CD4-positive, alpha-beta memory T cell (primary cell): ENCODE data around the gene LGALS3. TPM values are rescaled to one million over a fixed set of nuclear protein-coding genes. Genes with fewer than 3 reads are reported as not detected.

Source experiments
- CTCF ChIA-PET: fragments of 350-600 bp; sonication (Branson Sonifier 250); formaldehyde crosslinking; loops from one replicate; lab custom pipeline; 2021; ENCODE audit warnings: inconsistent platforms; ENCODE audit not compliant: partially characterized antibody; lab: Charles Lee
- POLR2A ChIA-PET: fragments of 350-600 bp; sonication (Branson Sonifier 250); formaldehyde crosslinking; loops from one replicate; lab custom pipeline; 2021; ENCODE audit not compliant: partially characterized antibody; lab: Charles Lee
- DNase-seq, 5 donors: peaks; one replicate each; pipeline versions ENCODE4 v3.0.0 to v3.0.0-alpha.2; 2020 to 2022; ENCODE audit warnings: mixed read lengths in 1 of 5
- H3K27ac ChIP-seq: one replicate; pipeline ENCODE4 v1.7.0; 2013; ENCODE audit warnings: low read depth, low read length
- H3K27me3 ChIP-seq: 2 replicates; pipeline ENCODE4 v1.7.0; 2013; ENCODE audit warnings: mild to moderate bottlenecking, low read length, moderate library complexity; ENCODE audit not compliant: insufficient read depth
- H3K36me3 ChIP-seq: 2 replicates; pipeline ENCODE4 v1.7.0; 2013; ENCODE audit warnings: mild to moderate bottlenecking, low read length, moderate library complexity; ENCODE audit not compliant: insufficient read depth
- H3K4me1 ChIP-seq: 2 replicates; pipeline ENCODE4 v1.7.0; 2013; ENCODE audit warnings: mild to moderate bottlenecking, low read length, moderate library complexity; ENCODE audit not compliant: insufficient read depth
- H3K4me3 ChIP-seq, 2 donors: one replicate each; pipeline ENCODE4 v1.7.0; 2013; ENCODE audit warnings: low read length in 2 of 2, mild to moderate bottlenecking in 1 of 2
- H3K9me3 ChIP-seq, 2 donors: one replicate each; pipeline ENCODE4 v1.7.0; 2013; ENCODE audit warnings: low read length in 2 of 2, control low read depth in 1 of 2; ENCODE audit not compliant: control insufficient read depth in 1 of 2
- H3K27ac Mint-ChIP-seq, 7 donors: one replicate each; pipeline ENCODE4 v1.8.0; 2020 to 2021; ENCODE audit warnings: mixed read lengths in 7 of 7, mild to moderate bottlenecking in 6 of 7, inconsistent platforms in 3 of 7, moderate library complexity in 3 of 7
- H3K27me3 Mint-ChIP-seq, 2 donors: one replicate each; pipeline ENCODE4 v1.8.0; 2020 to 2021; ENCODE audit warnings: mixed read lengths in 2 of 2
- H3K36me3 Mint-ChIP-seq, 2 donors: one replicate each; pipeline ENCODE4 v1.8.0; 2020 to 2021; ENCODE audit warnings: mixed read lengths in 2 of 2, inconsistent platforms in 1 of 2, mild to moderate bottlenecking in 1 of 2
- H3K4me1 Mint-ChIP-seq, 4 donors: one replicate each; pipeline ENCODE4 v1.8.0; 2020 to 2021; ENCODE audit warnings: mixed read lengths in 4 of 4, mild to moderate bottlenecking in 1 of 4
- H3K4me3 Mint-ChIP-seq, 8 donors: one replicate each; pipeline ENCODE4 v1.8.0; 2020 to 2021; ENCODE audit warnings: mixed read lengths in 8 of 8, mild to moderate bottlenecking in 7 of 8, moderate library complexity in 6 of 8, inconsistent platforms in 3 of 8
- H3K9me3 Mint-ChIP-seq, 8 donors: one replicate each; pipeline ENCODE4 v1.8.0; 2020 to 2021; ENCODE audit warnings: mixed read lengths in 8 of 8, mild to moderate bottlenecking in 5 of 8, inconsistent platforms in 3 of 8, moderate library complexity in 1 of 8
- intact Hi-C: fragments of 100-400 bp; cut with micrococcal nuclease; formaldehyde crosslinking; loops from one replicate; pipeline ENCODE4 v1.15.1; 2023
- polyA plus RNA-seq, 2 donors: library from polyadenylated mRNA; unstranded; fragments of 300-500 nt; fragmentation: Illumina TruSeq; gene quantifications; one replicate each; pipeline ENCODE4 v1.2.3, GENCODE V29; 2021
- total RNA-seq, 2 experiments: library from RNA; stranded (reverse); gene quantifications; one replicate each; pipeline ENCODE4 v1.2.3, GENCODE V29; 2021

Gene LGALS3
- total and polyA plus RNA-seq, 4 experiments from 2014 or later = 46.3 to 98.1 (median 69.9) TPM

- H3K27me3 ChIP-seq = no peaks in the 10 kb centered on the region
- Mint-ChIP-seq H3K4me1 (peaks cover 9% of the 10 kb centered on the region in 4 donors), H3K36me3 (no peaks in the 10 kb centered on the region), H3K27ac (no peak overlapping the region), H3K4me3 (no peak overlapping the region), H3K27me3 (no peaks in the 10 kb centered on the region), H3K9me3 (no peaks in the 10 kb centered on the region)
- H3K9me3 ChIP-seq = no peaks in the 10 kb centered on the region
- intact Hi-C loops = no loop called here
- DNase-seq = no peak
- peaks cover 7% of the 10 kb centered on the region for H3K4me1 ChIP-seq
- H3K27ac ChIP-seq = no peak overlapping the region
- H3K4me3 ChIP-seq = no peak overlapping the region
- ChIA-PET POLR2A (interaction anchor here (1.5 to 4.5 kb wide), 4 partner anchors 11 to 68 kb away, joined by 4 to 39 read pairs (median 6); partner anchors contain the start of genes LGALS3 and MAPK1IP1L), CTCF (interaction anchor here (0.8 to 9.3 kb wide), 9 partner anchors 11 to 64 kb away, joined by 3 to 286 read pairs (median 5); partner anchors contain the start of gene LGALS3)
- no peaks in the 10 kb centered on the region for H3K36me3 ChIP-seq
These were observed 36.7 kb upstream of the LGALS3 start for GRCh38 chr14:55092341-55092740.

DNA sequence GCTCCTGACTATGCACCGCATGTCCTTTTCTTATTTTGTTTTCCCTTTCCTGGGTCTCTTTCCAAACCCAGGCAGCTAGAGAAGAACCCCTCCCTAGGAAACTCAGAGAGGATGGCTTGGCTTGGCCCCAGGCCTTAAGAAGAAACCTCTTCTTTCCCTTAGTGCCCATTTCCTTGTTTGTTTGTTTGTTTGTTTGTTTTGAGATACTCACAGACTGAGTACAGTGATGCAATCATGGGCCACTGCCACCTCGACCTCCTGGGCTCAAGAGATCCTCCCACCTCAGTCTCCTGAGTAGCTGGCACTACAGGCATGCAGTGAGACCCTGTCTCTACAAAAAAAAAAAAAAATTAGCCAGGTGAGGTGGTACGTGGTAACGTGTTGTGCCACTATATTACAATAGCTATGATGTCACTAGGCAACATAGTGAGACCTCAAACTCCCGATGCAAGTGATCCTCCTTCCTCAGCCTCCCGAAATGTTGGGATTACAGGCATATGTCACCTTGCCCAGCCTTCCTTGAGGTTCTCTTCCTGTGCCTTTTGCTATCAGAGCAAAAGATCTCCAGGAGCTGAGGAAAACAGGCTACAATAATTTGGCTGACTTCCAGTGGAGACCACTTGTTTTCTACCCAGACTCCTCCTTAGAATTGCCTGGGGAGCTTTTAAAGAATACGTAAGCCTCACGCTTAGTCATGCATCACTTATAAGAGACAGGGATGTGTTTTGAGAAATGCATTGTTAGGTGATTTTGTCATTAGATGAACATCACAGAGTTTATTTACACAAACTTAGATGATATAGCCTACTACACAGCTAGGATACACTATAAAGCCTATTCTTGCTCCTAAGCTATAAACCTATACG is 34.5 kb upstream of the LGALS3 start:
- POLR2A ChIA-PET = interaction anchor here (2.3 to 4.5 kb wide), 2 partner anchors 9 to 65 kb away, joined by 5 to 39 read pairs; no protein-coding TSS in a partner anchor
- Histone ChIP-seq H3K4me1 (peaks cover 21% of the 10 kb centered on the region), H3K4me3 (no peak overlapping the region), H3K27ac (no peak overlapping the region), H3K9me3 (no peaks in the 10 kb centered on the region), H3K27me3 (no peaks in the 10 kb centered on the region), H3K36me3 (no peaks in the 10 kb centered on the region)
- no peaks in the 10 kb centered on the region for H3K27me3 Mint-ChIP-seq
- no peak overlapping the region for H3K27ac Mint-ChIP-seq
- no peaks in the 10 kb centered on the region for H3K9me3 Mint-ChIP-seq
- no peak overlapping the region for H3K4me3 Mint-ChIP-seq
- intact Hi-C loops = no loop called here
- CTCF ChIA-PET = interaction anchor here (1.0 to 9.3 kb wide), 5 partner anchors 17 to 61 kb away, joined by 3 to 286 read pairs (median 4); partner anchors contain the start of gene MAPK1IP1L
- H3K4me1 Mint-ChIP-seq = peaks cover 19 to 23% (median 20%) of the 10 kb centered on the region in 4 donors
- H3K36me3 Mint-ChIP-seq = no peaks in the 10 kb centered on the region
- DNase-seq = no peak

DNA sequence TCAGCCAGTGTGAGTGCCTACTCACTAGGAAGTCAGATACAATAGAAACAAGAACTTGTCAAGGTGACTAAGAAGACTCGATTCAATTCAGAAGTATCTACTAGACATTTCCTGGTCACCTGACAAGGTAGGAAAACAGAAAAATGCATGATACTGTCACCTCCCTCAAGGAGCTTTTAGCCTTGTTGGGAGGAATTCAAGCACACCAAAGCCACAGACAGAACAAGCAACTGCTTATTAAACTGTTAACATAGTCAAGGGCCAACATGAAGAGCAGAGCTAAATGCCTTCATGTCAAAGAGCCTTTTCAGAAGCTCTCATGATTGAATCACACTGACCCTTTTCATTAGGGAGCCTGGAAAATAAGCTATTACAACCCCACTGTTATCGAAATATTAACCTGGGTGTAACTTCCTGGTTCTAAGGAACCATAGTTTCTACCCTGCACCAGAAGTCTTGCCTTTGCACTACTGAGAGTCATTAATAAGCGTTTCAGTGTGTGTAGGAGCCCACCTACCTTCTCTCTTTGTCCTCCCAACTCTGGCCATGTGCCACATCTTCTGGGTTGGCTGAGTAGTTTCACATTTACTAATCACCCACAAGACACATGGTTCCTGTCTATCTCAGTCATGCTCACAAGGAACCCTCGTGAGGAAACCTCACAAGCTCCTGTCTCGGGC is 31.0 kb upstream of the LGALS3 start:
- no peaks in the 10 kb centered on the region for H3K9me3 Mint-ChIP-seq
- peak; percentile 12 to 47 (median 22) for DNase-seq
- H3K27me3 Mint-ChIP-seq = no peaks in the 10 kb centered on the region
- H3K4me3 ChIP-seq = no peak overlapping the region
- H3K27me3 ChIP-seq = no peaks in the 10 kb centered on the region
- H3K9me3 ChIP-seq = no peaks in the 10 kb centered on the region
- no peaks in the 10 kb centered on the region for H3K36me3 ChIP-seq
- peak overlapping the region; percentile 68 to 92 (median 85) for H3K27ac Mint-ChIP-seq
- intact Hi-C loops = no loop called here
- H3K36me3 Mint-ChIP-seq = no peaks in the 10 kb centered on the region
- peak overlapping the region; percentile 15 to 83 (median 68) for H3K4me3 Mint-ChIP-seq
- peaks cover 51% of the 10 kb centered on the region for H3K4me1 ChIP-seq
- H3K27ac ChIP-seq = no peak overlapping the region
- H3K4me1 Mint-ChIP-seq = peaks cover 30 to 47% (median 39%) of the 10 kb centered on the region in 4 donors
- POLR2A ChIA-PET = interaction anchor here (0.6 to 2.5 kb wide), 5 partner anchors 11 to 62 kb away, joined by 3 to 17 read pairs (median 4); partner anchors contain the start of gene MAPK1IP1L
- CTCF ChIA-PET = interaction anchor here (0.6 to 1.5 kb wide), 11 partner anchors 8 to 85 kb away, joined by 3 to 20 read pairs (median 4); partner anchors contain the start of gene MAPK1IP1L

DNA sequence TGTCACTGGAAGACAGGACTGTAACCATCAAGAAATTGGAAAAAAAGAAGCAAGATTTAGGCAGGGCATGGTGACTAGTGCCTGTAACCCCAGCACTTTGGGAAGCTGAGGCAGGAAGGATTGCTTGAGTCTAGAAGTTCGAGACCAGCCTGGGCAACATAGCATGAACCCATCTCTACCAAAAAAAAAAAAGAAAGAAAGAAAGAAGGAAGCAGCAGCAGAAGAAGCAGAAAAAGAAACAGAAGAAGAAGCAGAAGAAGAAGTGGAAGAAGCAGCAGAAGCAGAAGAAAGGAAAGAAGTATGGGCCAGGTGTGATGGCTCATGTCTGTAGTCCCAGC is 30.5 kb upstream of the LGALS3 start:
- POLR2A ChIA-PET = interaction anchor here (0.9 to 2.5 kb wide), 3 partner anchors 10 to 61 kb away, joined by 3 to 17 read pairs (median 6); partner anchors contain the start of gene MAPK1IP1L
- H3K4me3 Mint-ChIP-seq = peak overlapping the region; percentile 15 to 83 (median 68)
- DNase-seq = no peak
- CTCF ChIA-PET = interaction anchor here (0.6 to 1.5 kb wide), 10 partner anchors 8 to 63 kb away, joined by 3 to 20 read pairs (median 4); partner anchors contain the start of gene MAPK1IP1L
- no peak overlapping the region for H3K27ac ChIP-seq
- intact Hi-C loops = no loop called here
- H3K36me3 ChIP-seq = no peaks in the 10 kb centered on the region
- no peaks in the 10 kb centered on the region for H3K27me3 ChIP-seq
- H3K36me3 Mint-ChIP-seq = no peaks in the 10 kb centered on the region
- H3K9me3 ChIP-seq = no peaks in the 10 kb centered on the region
- peak overlapping the region in 6 of 7 donors; percentile 68 to 92 (median 87) for H3K27ac Mint-ChIP-seq
- no peaks in the 10 kb centered on the region for H3K27me3 Mint-ChIP-seq
- H3K4me1 Mint-ChIP-seq = peaks cover 34 to 52% (median 44%) of the 10 kb centered on the region in 4 donors
- H3K4me3 ChIP-seq = no peak overlapping the region
- H3K4me1 ChIP-seq = peaks cover 56% of the 10 kb centered on the region
- H3K9me3 Mint-ChIP-seq = no peaks in the 10 kb centered on the region

GRCh38 chr14:55099756-55100155 is 29.3 kb upstream of the LGALS3 start:
- H3K4me1 ChIP-seq = peaks cover 68% of the 10 kb centered on the region
- ChIA-PET CTCF (interaction anchor here (0.9 to 1.2 kb wide), 2 partner anchors 10 to 61 kb away, joined by 4 to 7 read pairs; no protein-coding TSS in a partner anchor), POLR2A (interaction anchor here (0.8 to 1.2 kb wide), 2 partner anchors 22 to 29 kb away, joined by 3 read pairs; partner anchors contain the start of gene LGALS3)
- no peak for DNase-seq
- peaks cover 0 to 8% of the 10 kb centered on the region in 2 donors for H3K36me3 Mint-ChIP-seq
- H3K27ac ChIP-seq = no peak overlapping the region
- no peaks in the 10 kb centered on the region for H3K27me3 Mint-ChIP-seq
- intact Hi-C loops = loop anchor here (5.0 kb wide), 1 partner anchor 532 kb away; the partner anchor contains the start of gene SAMD4A
- no peak overlapping the region for H3K4me3 Mint-ChIP-seq
- H3K9me3 ChIP-seq = no peaks in the 10 kb centered on the region
- peak overlapping the region in 4 of 7 donors; percentile 8 to 72 (median 64) for H3K27ac Mint-ChIP-seq
- peaks cover 42 to 64% (median 53%) of the 10 kb centered on the region in 4 donors for H3K4me1 Mint-ChIP-seq
- H3K4me3 ChIP-seq = no peak overlapping the region
- peaks cover 0 to 6% (median 2%) of the 10 kb centered on the region in 8 donors for H3K9me3 Mint-ChIP-seq
- H3K36me3 ChIP-seq = no peaks in the 10 kb centered on the region
- no peaks in the 10 kb centered on the region for H3K27me3 ChIP-seq

- ChIA-PET POLR2A (interaction anchor here (0.9 to 3.3 kb wide), 13 partner anchors 9 to 232 kb away, joined by 3 to 39 read pairs (median 9); partner anchors contain the start of genes GCH1, LGALS3, MAPK1IP1L and SOCS4), CTCF (interaction anchor here (1.2 to 3.9 kb wide), 7 partner anchors 9 to 328 kb away, joined by 4 to 32 read pairs (median 8); partner anchors contain the start of gene MAPK1IP1L)
- H3K4me1 Mint-ChIP-seq = peaks cover 43 to 73% (median 56%) of the 10 kb centered on the region in 4 donors
- Histone ChIP-seq H3K27ac (peak overlapping the region; percentile 65), H3K9me3 (no peaks in the 10 kb centered on the region), H3K36me3 (no peaks in the 10 kb centered on the region), H3K4me1 (peaks cover 70% of the 10 kb centered on the region), H3K4me3 (no peak overlapping the region), H3K27me3 (no peaks in the 10 kb centered on the region)
- H3K27me3 Mint-ChIP-seq = no peaks in the 10 kb centered on the region
- H3K4me3 Mint-ChIP-seq = no peak overlapping the region
- peak overlapping the region; percentile 70 to 98 (median 97) for H3K27ac Mint-ChIP-seq
- H3K9me3 Mint-ChIP-seq = peaks cover 0 to 6% (median 2%) of the 10 kb centered on the region in 8 donors
- H3K36me3 Mint-ChIP-seq = peaks cover 0 to 8% of the 10 kb centered on the region in 2 donors
- DNase-seq = no peak
- intact Hi-C loops = loop anchor here (1.0 to 5.0 kb wide), 3 partner anchors 12 to 534 kb away; partner anchors contain the start of gene SAMD4A
These were observed 27.4 kb upstream of the LGALS3 start for GRCh38 chr14:55101698-55102097.
